ENCODE results near the gene CCDC93.

- TF ChIP-seq CTCF (IDR thresholded peaks at IDR 0.05; ENCODE audit: low read depth, low read length) (no peak), EZH2phosphoT487 (IDR thresholded peaks at IDR 0.05; ENCODE audit: low read depth) (no peak)
Measured at GRCh38 chr2:117879003-117879402, 134.9 kb downstream of the CCDC93 start.

All from OCI-LY3 (cell line).